HTERT RPE-1 (cell line): ENCODE results near the gene RNF38.
"Not testable (repeated sequence)": the region's sequence is repeated elsewhere in the genome, so short reads cannot be mapped to it uniquely, and the experiment has no call there.

Experiments
- in situ Hi-C: fragments of 300-500 bp; cut with MboI; formaldehyde crosslinking; loops from 4 replicates; pipeline ENCODE4 v1.14.3; 2020; ENCODE audit warnings: low sequenced_read_pairs

The RNF38 gene

GRCh38 chr9:36399980-36400331 is at the start of gene RNF38:
Gene RNF38 (minus strand): TSS chr9:36400269. CDS start chr9:36400108, 161 bp downstream.
- in situ Hi-C loops = no loop called here

GRCh38 chr9:36448555-36448954 is 48.5 kb upstream of the RNF38 start:
- in situ Hi-C loops = not testable (repeated sequence)

GRCh38 chr9:36448017-36448416 is 47.9 kb upstream of the RNF38 start:
- in situ Hi-C loops = no loop called here

- in situ Hi-C loops = not testable (repeated sequence)
Measured at GRCh38 chr9:36446678-36447077, 46.6 kb upstream of the RNF38 start.

GRCh38 chr9:36445800-36446361 is 45.8 kb upstream of the RNF38 start:
- in situ Hi-C loops = no loop called here

GRCh38 chr9:36444203-36444602 is 44.1 kb upstream of the RNF38 start:
- in situ Hi-C loops = no loop called here

GRCh38 chr9:36443581-36443980 is 43.5 kb upstream of the RNF38 start:
- in situ Hi-C loops = no loop called here

GRCh38 chr9:36442710-36443109 is 42.6 kb upstream of the RNF38 start:
- in situ Hi-C loops = no loop called here

GRCh38 chr9:36441966-36442365 is 41.9 kb upstream of the RNF38 start:
- in situ Hi-C loops = no loop called here

GRCh38 chr9:36438536-36439236 is 38.6 kb upstream of the RNF38 start:
- in situ Hi-C loops = no loop called here

GRCh38 chr9:36437790-36438189 is 37.7 kb upstream of the RNF38 start:
- in situ Hi-C loops = no loop called here

- in situ Hi-C loops = no loop called here
Measured at GRCh38 chr9:36436909-36437308, 36.8 kb upstream of the RNF38 start.

GRCh38 chr9:36433386-36433785 is 33.3 kb upstream of the RNF38 start:
- in situ Hi-C loops = no loop called here

- in situ Hi-C loops = no loop called here
Measured at GRCh38 chr9:36431078-36431477, 31.0 kb upstream of the RNF38 start.

- in situ Hi-C loops = no loop called here
Measured at GRCh38 chr9:36426945-36427344, 26.9 kb upstream of the RNF38 start.

GRCh38 chr9:36426348-36426747 is 26.3 kb upstream of the RNF38 start:
- in situ Hi-C loops = no loop called here

GRCh38 chr9:36424289-36425055 is 24.4 kb upstream of the RNF38 start:
- in situ Hi-C loops = no loop called here

- in situ Hi-C loops = no loop called here
Measured at GRCh38 chr9:36423206-36423605, 23.1 kb upstream of the RNF38 start.

GRCh38 chr9:36416890-36417289 is 16.8 kb upstream of the RNF38 start:
- in situ Hi-C loops = no loop called here

GRCh38 chr9:36415822-36416525 is 15.9 kb upstream of the RNF38 start:
- in situ Hi-C loops = no loop called here

- in situ Hi-C loops = not testable (repeated sequence)
Measured at GRCh38 chr9:36411410-36411809, 11.3 kb upstream of the RNF38 start.
